Measurements from ENCODE around the gene PRDX4. TPM values are rescaled to one million over a fixed set of nuclear protein-coding genes. Genes with fewer than 3 reads are reported as not detected.

Gene PRDX4
- 100 to 1,000 TPM; 183 to 355 TPM for total RNA-seq
- 100 to 1,000 TPM; 470 to 480 TPM for polyA plus RNA-seq

DNA sequence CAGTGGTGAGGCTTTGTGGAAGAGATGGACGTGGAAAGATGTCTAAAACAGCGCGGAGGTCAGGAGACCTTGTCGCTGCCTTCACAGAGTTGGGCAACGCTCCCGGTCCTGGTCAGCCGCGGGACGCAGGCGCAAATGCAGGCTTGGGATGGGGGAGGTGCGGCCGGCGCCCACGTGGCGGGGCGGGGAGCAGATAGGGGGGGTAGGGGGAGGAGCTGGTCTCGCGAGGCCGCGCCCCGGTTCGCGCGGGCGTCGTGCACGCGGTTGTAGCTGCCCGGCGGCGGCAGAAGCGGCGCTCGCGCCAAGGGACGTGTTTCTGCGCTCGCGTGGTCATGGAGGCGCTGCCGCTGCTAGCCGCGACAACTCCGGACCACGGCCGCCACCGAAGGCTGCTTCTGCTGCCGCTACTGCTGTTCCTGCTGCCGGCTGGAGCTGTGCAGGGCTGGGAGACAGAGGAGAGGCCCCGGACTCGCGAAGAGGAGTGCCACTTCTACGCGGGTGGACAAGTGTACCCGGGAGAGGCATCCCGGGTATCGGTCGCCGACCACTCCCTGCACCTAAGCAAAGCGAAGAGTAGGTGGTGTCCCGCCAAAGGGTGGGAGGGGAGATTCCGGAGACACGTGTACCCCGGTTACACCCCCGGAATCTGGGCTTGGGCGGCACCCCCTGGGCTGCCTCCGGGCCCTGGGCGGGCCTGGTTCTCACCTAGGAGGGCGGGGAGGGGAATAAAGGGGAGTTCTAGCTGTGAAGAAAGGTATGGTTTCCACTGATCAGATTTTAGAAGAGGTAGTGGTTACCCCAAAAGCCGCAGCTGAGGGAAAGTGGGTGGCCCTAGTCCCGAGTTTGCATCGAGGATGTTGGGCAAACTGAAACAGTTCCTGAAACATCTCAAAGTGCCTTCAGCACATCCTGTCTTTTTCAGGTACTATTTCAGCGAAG, at the start of gene PRDX4:
TSS of gene PRDX4 (plus strand) at position 255 of the 939 bp plus-strand sequence. CDS start at position 333, 78 bp downstream.
- Histone ChIP-seq H3K27ac (ENCODE audit: low read depth in 1 of 2, low read length in 2 of 2) (peak within 1 kb of the TSS; percentile 66 to 88), H3K4me1 (ENCODE audit: control insufficient read depth in 4 of 4, insufficient read depth in 4 of 4, low read length in 3 of 4) (peaks cover 2 to 5% (median 5%) of the 10 kb centered on the region in 4 donors), H3K9ac (ENCODE audit: low read depth in 1 of 2, low read length in 2 of 2) (peak within 1 kb of the TSS; percentile 51 to 60), H3K27me3 (ENCODE audit: control insufficient read depth in 4 of 4, insufficient read depth in 4 of 4, low read length in 3 of 4) (no peaks in the 10 kb centered on the region), H3K4me3 (ENCODE audit: low read depth in 1 of 3, low read length in 3 of 3) (peak within 1 kb of the TSS; percentile 64 to 91 (median 82)), H3K9me3 (ENCODE audit: control insufficient read depth in 4 of 4, low read length in 3 of 4) (no peaks in the 10 kb centered on the region), H3K36me3 (ENCODE audit: control insufficient read depth in 4 of 4, insufficient read depth in 3 of 4, low read depth in 1 of 4, low read length in 3 of 4) (no peaks in the 10 kb centered on the region)
- peak; percentile 87 for DNase-seq (ENCODE audit: low spot score)
- TF ChIP-seq FOXA2 (IDR thresholded peaks at IDR 0.05) (no peak), RAD21 (IDR thresholded peaks at IDR 0.05) (no peak), SP1 (IDR thresholded peaks at IDR 0.05) (peak; percentile 19), HNF4G (IDR thresholded peaks at IDR 0.05) (no peak), JUND (IDR thresholded peaks at IDR 0.05) (no peak), REST (IDR thresholded peaks at IDR 0.05) (peak; percentile 46), MAX (IDR thresholded peaks at IDR 0.05) (no peak), EGR1 (IDR thresholded peaks at IDR 0.05; ENCODE audit: low read depth in 2 of 2) (no peak), NR2F2 (IDR thresholded peaks at IDR 0.05) (no peak), HNF4A (conservative IDR thresholded peaks at IDR 0.05) (no peak), YY1 (IDR thresholded peaks at IDR 0.05) (no peak), TAF1 (conservative IDR thresholded peaks at IDR 0.05) (no peak), GABPA (IDR thresholded peaks at IDR 0.05 in 1 of 2, conservative IDR thresholded peaks at IDR 0.05 in 1 of 2) (no peak), RXRA (IDR thresholded peaks at IDR 0.05) (peak in 1 of 2 donors; percentile 9), FOXA1 (IDR thresholded peaks at IDR 0.05) (no peak), ZBTB33 (IDR thresholded peaks at IDR 0.05) (peak; percentile 78), CTCF (IDR thresholded peaks at IDR 0.05; ENCODE audit: low read depth, low read length, missing input control) (no peak)
- TF ChIP-seq, protein P1, sequence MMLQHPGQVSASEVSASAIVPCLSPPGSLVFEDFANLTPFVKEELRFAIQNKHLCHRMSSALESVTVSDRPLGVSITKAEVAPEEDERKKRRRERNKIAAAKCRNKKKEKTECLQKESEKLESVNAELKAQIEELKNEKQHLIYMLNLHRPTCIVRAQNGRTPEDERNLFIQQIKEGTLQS (IDR thresholded peaks at IDR 0.05) = no peak
- under 1% methylated on average over 73 of the region's 73 CpGs for WGBS
